BE2C (cell line): ENCODE data around the gene NOC4L.
"Not testable (repeated sequence)": the region's sequence is repeated elsewhere in the genome, so short reads cannot be mapped to it uniquely, and the experiment has no call there.

ENCODE experiments used
- DNase-seq: peaks from one replicate; pipeline ENCODE4 v3.0.0-alpha.2; 2020
- H3K27me3 ChIP-seq: fragments of 250-450 bp; sonication (Bioruptor Pico); 2 replicates; pipeline ENCODE4 v1.5.1; 2020; ENCODE audit warnings: mild to moderate bottlenecking
- H3K36me3 ChIP-seq: fragments of 250-450 bp; sonication (Bioruptor Pico); 2 replicates; pipeline ENCODE4 v1.5.1; 2020; ENCODE audit warnings: mild to moderate bottlenecking
- H3K4me1 ChIP-seq: fragments of 250-450 bp; sonication (Bioruptor Pico); 2 replicates; pipeline ENCODE4 v1.5.1; 2020
- H3K4me3 ChIP-seq: 2 replicates; pipeline ENCODE4 v1.5.1; 2011; ENCODE audit warnings: low read depth, low read length
- H3K9me3 ChIP-seq: fragments of 250-450 bp; sonication (Bioruptor Pico); 2 replicates; pipeline ENCODE4 v1.5.1; 2020
- CTCF ChIP-seq: IDR thresholded peaks from 2 replicates; pipeline ENCODE4 v1.5.1; 2012; ENCODE audit warnings: mild to moderate bottlenecking, low read depth, low read length

NOC4L gene

GRCh38 chr12:132146772-132147422 lies 2.6 kb downstream of the NOC4L start:
- H3K36me3 ChIP-seq, result peaks cover 25% of the 10 kb centered on the region
- DNase-seq, result no peak
- no peaks in the 10 kb centered on the region for H3K9me3 ChIP-seq
- TF ChIP-seq CTCF, result no peak
- H3K4me3 ChIP-seq, result no peak overlapping the region
- no peaks in the 10 kb centered on the region for H3K4me1 ChIP-seq
- no peaks in the 10 kb centered on the region for H3K27me3 ChIP-seq

GRCh38 chr12:132147423-132148367 lies 3.4 kb downstream of the NOC4L start:
- no peak for TF ChIP-seq CTCF
- DNase-seq, result peak; percentile 12
- Histone ChIP-seq H3K4me1 (no peaks in the 10 kb centered on the region), H3K27me3 (no peaks in the 10 kb centered on the region), H3K9me3 (no peaks in the 10 kb centered on the region), H3K4me3 (no peak overlapping the region), H3K36me3 (peaks cover 23% of the 10 kb centered on the region)

GRCh38 chr12:132148368-132149045 lies 4.2 kb downstream of the NOC4L start:
- no peak for DNase-seq
- Histone ChIP-seq H3K27me3 (no peaks in the 10 kb centered on the region), H3K4me3 (no peak overlapping the region), H3K4me1 (no peaks in the 10 kb centered on the region), H3K36me3 (peaks cover 23% of the 10 kb centered on the region), H3K9me3 (no peaks in the 10 kb centered on the region)
- TF ChIP-seq CTCF, result no peak

- H3K36me3 ChIP-seq, result peaks cover 23% of the 10 kb centered on the region
- not testable (repeated sequence) for DNase-seq, H3K27me3 ChIP-seq, H3K4me1 ChIP-seq, H3K9me3 ChIP-seq, H3K4me3 ChIP-seq
These were observed 5.3 kb downstream of the NOC4L start for GRCh38 chr12:132149526-132149925.

- DNase-seq, result peak; percentile 9
- peaks cover 6% of the 10 kb centered on the region for H3K27me3 ChIP-seq
- no peak for TF ChIP-seq CTCF
- H3K36me3 ChIP-seq, result peaks cover 23% of the 10 kb centered on the region
- H3K9me3 ChIP-seq, result no peaks in the 10 kb centered on the region
- H3K4me3 ChIP-seq, result no peak overlapping the region
- no peaks in the 10 kb centered on the region for H3K4me1 ChIP-seq
These were observed 6.5 kb downstream of the NOC4L start for GRCh38 chr12:132150780-132151144.

GRCh38 chr12:132151145-132151765 lies 7.0 kb downstream of the NOC4L start:
- Histone ChIP-seq H3K4me3 (no peak overlapping the region), H3K27me3 (peaks cover 6% of the 10 kb centered on the region), H3K4me1 (no peaks in the 10 kb centered on the region), H3K9me3 (no peaks in the 10 kb centered on the region), H3K36me3 (peaks cover 23% of the 10 kb centered on the region)
- no peak for TF ChIP-seq CTCF
- peak; percentile 6 for DNase-seq
